ENCODE data around the gene CDH1.
"Not testable (repeated sequence)": the region's sequence is repeated elsewhere in the genome, so short reads cannot be mapped to it uniquely, and the experiment has no call there.

Gene CDH1

GRCh38 chr16:68790944-68791343 is 53.9 kb downstream of the CDH1 start:
- DNase-seq (ENCODE audit: low spot score) = no peak

- DNase-seq (ENCODE audit: low spot score) = no peak
These were observed 55.6 kb downstream of the CDH1 start for GRCh38 chr16:68792465-68793324.

GRCh38 chr16:68793401-68793857 is 56.3 kb downstream of the CDH1 start:
- no peak for DNase-seq (ENCODE audit: low spot score)

- no peak for DNase-seq (ENCODE audit: low spot score)
These were observed 61.3 kb downstream of the CDH1 start for GRCh38 chr16:68798398-68798797.

GRCh38 chr16:68800257-68800875 is 63.3 kb downstream of the CDH1 start:
- DNase-seq (ENCODE audit: low spot score) = peak; percentile 86

- DNase-seq (ENCODE audit: low spot score) = peak; percentile 26
These were observed 65.1 kb downstream of the CDH1 start for GRCh38 chr16:68802190-68802589.

- DNase-seq (ENCODE audit: low spot score) = no peak
These were observed 69.3 kb downstream of the CDH1 start for GRCh38 chr16:68806422-68806821.

- DNase-seq (ENCODE audit: low spot score) = no peak
These were observed 69.9 kb downstream of the CDH1 start for GRCh38 chr16:68806981-68807380.

- no peak for DNase-seq (ENCODE audit: low spot score)
These were observed 77.4 kb downstream of the CDH1 start for GRCh38 chr16:68814516-68814915.

GRCh38 chr16:68823401-68824135 is 86.5 kb downstream of the CDH1 start:
- DNase-seq (ENCODE audit: low spot score) = peak; percentile 92

- DNase-seq (ENCODE audit: low spot score) = no peak
These were observed 88.3 kb downstream of the CDH1 start for GRCh38 chr16:68825427-68825826.

GRCh38 chr16:68826652-68827051 is 89.6 kb downstream of the CDH1 start:
- no peak for DNase-seq (ENCODE audit: low spot score)

GRCh38 chr16:68833251-68833650 is 96.2 kb downstream of the CDH1 start:
- DNase-seq (ENCODE audit: low spot score) = no peak

- DNase-seq (ENCODE audit: low spot score) = no peak
These were observed 97.5 kb downstream of the CDH1 start for GRCh38 chr16:68834550-68834949.

GRCh38 chr16:68835970-68836369 is 98.9 kb downstream of the CDH1 start:
- no peak for DNase-seq (ENCODE audit: low spot score)

- DNase-seq (ENCODE audit: low spot score) = no peak
These were observed 102.7 kb downstream of the CDH1 start for GRCh38 chr16:68839831-68840230.

GRCh38 chr16:68842964-68843481 is 105.9 kb downstream of the CDH1 start:
- not testable (repeated sequence) for DNase-seq (ENCODE audit: low spot score)

GRCh38 chr16:68843482-68844210 is 106.6 kb downstream of the CDH1 start, which contains the start of gene TANGO6:
Gene TANGO6 (plus strand): TSS chr16:68843531. CDS start chr16:68843618, 87 bp downstream.
- DNase-seq (ENCODE audit: low spot score) = peak; percentile 90

- DNase-seq (ENCODE audit: low spot score) = no peak
These were observed 107.1 kb downstream of the CDH1 start for GRCh38 chr16:68844211-68844564.

GRCh38 chr16:68848786-68849185 is 111.7 kb downstream of the CDH1 start:
- no peak for DNase-seq (ENCODE audit: low spot score)

GRCh38 chr16:68850481-68850880 is 113.4 kb downstream of the CDH1 start:
- no peak for DNase-seq (ENCODE audit: low spot score)

- DNase-seq (ENCODE audit: low spot score) = no peak
These were observed 114.5 kb downstream of the CDH1 start for GRCh38 chr16:68851601-68852000.

All from AG08395 (cell line).